Measurements from ENCODE around the gene RMND1. TPM values are rescaled to one million over a fixed set of nuclear protein-coding genes. Genes with fewer than 3 reads are reported as not detected.

Gene RMND1
- polyA plus RNA-seq, 1 donor from 2014 or later, result 35.3 TPM

DNA sequence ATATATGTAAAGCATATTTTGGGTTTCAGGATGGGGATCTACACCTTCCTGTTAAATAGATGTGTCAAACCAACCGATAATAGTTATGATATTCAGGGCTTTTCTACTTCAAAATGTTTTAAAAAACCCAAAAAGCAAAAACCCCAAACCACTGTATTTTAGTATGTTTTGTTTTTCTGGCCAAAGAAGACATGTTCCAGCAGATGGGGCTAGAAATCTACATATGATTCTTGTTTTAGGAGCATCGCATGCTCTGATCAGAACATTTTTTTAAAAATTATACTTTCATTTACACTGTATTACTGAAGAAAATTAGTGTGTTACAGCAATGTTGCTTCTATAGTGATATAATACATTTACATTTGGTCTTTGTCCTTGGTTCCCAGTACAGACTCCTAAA is 11.0 kb downstream of the RMND1 start:
- no peaks in the 10 kb centered on the region for H3K27me3 ChIP-seq (ENCODE audit: insufficient read depth, low read depth, low read length)
- no peak overlapping the region for H3K27ac ChIP-seq (ENCODE audit: low read length)
- H3K36me3 ChIP-seq (ENCODE audit: insufficient read depth, low read length), result no peaks in the 10 kb centered on the region
- no peak overlapping the region for H3K4me3 ChIP-seq (ENCODE audit: low read length)
- H3K9ac ChIP-seq (ENCODE audit: low read length), result no peak overlapping the region
- TF ChIP-seq, protein P1, sequence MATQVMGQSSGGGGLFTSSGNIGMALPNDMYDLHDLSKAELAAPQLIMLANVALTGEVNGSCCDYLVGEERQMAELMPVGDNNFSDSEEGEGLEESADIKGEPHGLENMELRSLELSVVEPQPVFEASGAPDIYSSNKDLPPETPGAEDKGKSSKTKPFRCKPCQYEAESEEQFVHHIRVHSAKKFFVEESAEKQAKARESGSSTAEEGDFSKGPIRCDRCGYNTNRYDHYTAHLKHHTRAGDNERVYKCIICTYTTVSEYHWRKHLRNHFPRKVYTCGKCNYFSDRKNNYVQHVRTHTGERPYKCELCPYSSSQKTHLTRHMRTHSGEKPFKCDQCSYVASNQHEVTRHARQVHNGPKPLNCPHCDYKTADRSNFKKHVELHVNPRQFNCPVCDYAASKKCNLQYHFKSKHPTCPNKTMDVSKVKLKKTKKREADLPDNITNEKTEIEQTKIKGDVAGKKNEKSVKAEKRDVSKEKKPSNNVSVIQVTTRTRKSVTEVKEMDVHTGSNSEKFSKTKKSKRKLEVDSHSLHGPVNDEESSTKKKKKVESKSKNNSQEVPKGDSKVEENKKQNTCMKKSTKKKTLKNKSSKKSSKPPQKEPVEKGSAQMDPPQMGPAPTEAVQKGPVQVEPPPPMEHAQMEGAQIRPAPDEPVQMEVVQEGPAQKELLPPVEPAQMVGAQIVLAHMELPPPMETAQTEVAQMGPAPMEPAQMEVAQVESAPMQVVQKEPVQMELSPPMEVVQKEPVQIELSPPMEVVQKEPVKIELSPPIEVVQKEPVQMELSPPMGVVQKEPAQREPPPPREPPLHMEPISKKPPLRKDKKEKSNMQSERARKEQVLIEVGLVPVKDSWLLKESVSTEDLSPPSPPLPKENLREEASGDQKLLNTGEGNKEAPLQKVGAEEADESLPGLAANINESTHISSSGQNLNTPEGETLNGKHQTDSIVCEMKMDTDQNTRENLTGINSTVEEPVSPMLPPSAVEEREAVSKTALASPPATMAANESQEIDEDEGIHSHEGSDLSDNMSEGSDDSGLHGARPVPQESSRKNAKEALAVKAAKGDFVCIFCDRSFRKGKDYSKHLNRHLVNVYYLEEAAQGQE (IDR thresholded peaks at IDR 0.05; ENCODE audit: borderline replicate concordance), result no peak
- TF ChIP-seq RAD21 (conservative IDR thresholded peaks at IDR 0.05) (no peak), SMC3 (conservative IDR thresholded peaks at IDR 0.05; ENCODE audit: poor library complexity) (no peak), POLR2AphosphoS5 (IDR thresholded peaks at IDR 0.05) (no peak), EZH2 (IDR thresholded peaks at IDR 0.05; ENCODE audit: borderline replicate concordance, insufficient read depth, low read length, poor library complexity, severe bottlenecking) (no peak), EP300 (conservative IDR thresholded peaks at IDR 0.05; ENCODE audit: poor library complexity, severe bottlenecking) (no peak), MXI1 (conservative IDR thresholded peaks at IDR 0.05; ENCODE audit: poor library complexity, severe bottlenecking) (no peak), TAF1 (IDR thresholded peaks at IDR 0.05; ENCODE audit: low read depth) (no peak)
- TF ChIP-seq, protein P2, sequence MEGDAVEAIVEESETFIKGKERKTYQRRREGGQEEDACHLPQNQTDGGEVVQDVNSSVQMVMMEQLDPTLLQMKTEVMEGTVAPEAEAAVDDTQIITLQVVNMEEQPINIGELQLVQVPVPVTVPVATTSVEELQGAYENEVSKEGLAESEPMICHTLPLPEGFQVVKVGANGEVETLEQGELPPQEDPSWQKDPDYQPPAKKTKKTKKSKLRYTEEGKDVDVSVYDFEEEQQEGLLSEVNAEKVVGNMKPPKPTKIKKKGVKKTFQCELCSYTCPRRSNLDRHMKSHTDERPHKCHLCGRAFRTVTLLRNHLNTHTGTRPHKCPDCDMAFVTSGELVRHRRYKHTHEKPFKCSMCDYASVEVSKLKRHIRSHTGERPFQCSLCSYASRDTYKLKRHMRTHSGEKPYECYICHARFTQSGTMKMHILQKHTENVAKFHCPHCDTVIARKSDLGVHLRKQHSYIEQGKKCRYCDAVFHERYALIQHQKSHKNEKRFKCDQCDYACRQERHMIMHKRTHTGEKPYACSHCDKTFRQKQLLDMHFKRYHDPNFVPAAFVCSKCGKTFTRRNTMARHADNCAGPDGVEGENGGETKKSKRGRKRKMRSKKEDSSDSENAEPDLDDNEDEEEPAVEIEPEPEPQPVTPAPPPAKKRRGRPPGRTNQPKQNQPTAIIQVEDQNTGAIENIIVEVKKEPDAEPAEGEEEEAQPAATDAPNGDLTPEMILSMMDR (IDR thresholded peaks at IDR 0.05; ENCODE audit: poor library complexity, severe bottlenecking), result no peak
- H3K4me2 ChIP-seq (ENCODE audit: low read length), result no peak overlapping the region
- no peaks in the 10 kb centered on the region for H3K9me2 ChIP-seq (ENCODE audit: insufficient read depth, low read length)
- H2AFZ ChIP-seq (ENCODE audit: low read depth, low read length), result no peak overlapping the region
- H4K20me1 ChIP-seq (ENCODE audit: insufficient read depth), result no peaks in the 10 kb centered on the region
- H3K9me3 ChIP-seq (ENCODE audit: low read length), result no peaks in the 10 kb centered on the region
- peaks cover 31% of the 10 kb centered on the region for H3K79me2 ChIP-seq (replicated peaks; ENCODE audit: insufficient read depth, low read length)
- no peaks in the 10 kb centered on the region for H3F3A ChIP-seq (ENCODE audit: insufficient read depth, low read length, poor library complexity, severe bottlenecking)

DNA sequence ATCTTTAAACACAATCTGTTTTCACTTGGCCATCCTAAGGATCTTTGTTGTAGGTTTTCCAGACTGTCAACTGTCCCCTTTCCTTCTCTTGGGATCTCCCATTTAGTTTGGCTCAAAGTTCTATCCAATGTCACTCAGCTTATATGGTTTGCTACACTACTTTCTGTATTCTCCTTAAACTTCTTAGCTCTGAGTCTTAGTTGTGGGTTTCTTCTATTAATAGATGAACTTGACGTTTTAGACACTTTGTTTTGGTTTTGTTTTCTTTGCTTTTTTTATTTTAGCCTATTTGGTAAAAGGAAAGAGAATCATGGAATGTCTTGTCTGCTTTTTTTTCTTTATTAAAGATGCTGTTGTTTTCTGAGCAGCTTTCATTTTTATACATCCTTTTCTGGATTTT is 11.4 kb downstream of the RMND1 start:
- H3K27me3 ChIP-seq (ENCODE audit: insufficient read depth, low read depth, low read length), result no peaks in the 10 kb centered on the region
- H2AFZ ChIP-seq (ENCODE audit: low read depth, low read length), result no peak overlapping the region
- TF ChIP-seq SMC3 (conservative IDR thresholded peaks at IDR 0.05; ENCODE audit: poor library complexity) (no peak), TAF1 (IDR thresholded peaks at IDR 0.05; ENCODE audit: low read depth) (no peak), RAD21 (conservative IDR thresholded peaks at IDR 0.05) (no peak), EZH2 (IDR thresholded peaks at IDR 0.05; ENCODE audit: borderline replicate concordance, insufficient read depth, low read length, poor library complexity, severe bottlenecking) (no peak)
- no peaks in the 10 kb centered on the region for H4K20me1 ChIP-seq (ENCODE audit: insufficient read depth)
- no peaks in the 10 kb centered on the region for H3F3A ChIP-seq (ENCODE audit: insufficient read depth, low read length, poor library complexity, severe bottlenecking)
- H3K9ac ChIP-seq (ENCODE audit: low read length), result no peak overlapping the region
- no peak overlapping the region for H3K4me2 ChIP-seq (ENCODE audit: low read length)
- no peaks in the 10 kb centered on the region for H3K36me3 ChIP-seq (ENCODE audit: insufficient read depth, low read length)
- H3K9me3 ChIP-seq (ENCODE audit: low read length), result no peaks in the 10 kb centered on the region
- H3K4me3 ChIP-seq (ENCODE audit: low read length), result no peak overlapping the region
- H3K9me2 ChIP-seq (ENCODE audit: insufficient read depth, low read length), result no peaks in the 10 kb centered on the region
- peaks cover 31% of the 10 kb centered on the region for H3K79me2 ChIP-seq (replicated peaks; ENCODE audit: insufficient read depth, low read length)
- H3K27ac ChIP-seq (ENCODE audit: low read length), result no peak overlapping the region
